C4-2B (cell line): Measurements from ENCODE around the gene SIRT7.

Experiments
- ZFX ChIP-seq: fragments of 450-650 bp; IDR thresholded peaks from 2 replicates; pipeline ENCODE4 v1.6.1; 2017
- TF ChIP-seq, protein P1 (sequence below): fragments of 450-650 bp; conservative IDR thresholded peaks from 2 replicates; pipeline ENCODE4 v1.5.1; 2017; ENCODE audit warnings: mild to moderate bottlenecking

GRCh38 chr17:81930142-81931125 is 12.5 kb upstream of the SIRT7 start:
- no peak for TF ChIP-seq ZFX
- TF ChIP-seq, protein P1, sequence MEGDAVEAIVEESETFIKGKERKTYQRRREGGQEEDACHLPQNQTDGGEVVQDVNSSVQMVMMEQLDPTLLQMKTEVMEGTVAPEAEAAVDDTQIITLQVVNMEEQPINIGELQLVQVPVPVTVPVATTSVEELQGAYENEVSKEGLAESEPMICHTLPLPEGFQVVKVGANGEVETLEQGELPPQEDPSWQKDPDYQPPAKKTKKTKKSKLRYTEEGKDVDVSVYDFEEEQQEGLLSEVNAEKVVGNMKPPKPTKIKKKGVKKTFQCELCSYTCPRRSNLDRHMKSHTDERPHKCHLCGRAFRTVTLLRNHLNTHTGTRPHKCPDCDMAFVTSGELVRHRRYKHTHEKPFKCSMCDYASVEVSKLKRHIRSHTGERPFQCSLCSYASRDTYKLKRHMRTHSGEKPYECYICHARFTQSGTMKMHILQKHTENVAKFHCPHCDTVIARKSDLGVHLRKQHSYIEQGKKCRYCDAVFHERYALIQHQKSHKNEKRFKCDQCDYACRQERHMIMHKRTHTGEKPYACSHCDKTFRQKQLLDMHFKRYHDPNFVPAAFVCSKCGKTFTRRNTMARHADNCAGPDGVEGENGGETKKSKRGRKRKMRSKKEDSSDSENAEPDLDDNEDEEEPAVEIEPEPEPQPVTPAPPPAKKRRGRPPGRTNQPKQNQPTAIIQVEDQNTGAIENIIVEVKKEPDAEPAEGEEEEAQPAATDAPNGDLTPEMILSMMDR: no peak
